Urothelium cell line (cell line): ENCODE measurements around the gene PYCR2.
"Not testable (repeated sequence)": the region's sequence is repeated elsewhere in the genome, so short reads cannot be mapped to it uniquely, and the experiment has no call there.

ENCODE experiments used
- DNase-seq: peaks from one replicate; pipeline ENCODE4 v3.0.0; 2011; ENCODE audit warnings: low spot score, mixed read lengths
- FAIRE-seq: peaks from 2 replicates; lab custom pipeline; 2011; peaks lifted over from hg19 to GRCh38; lab: Jason Lieb, UNC

The PYCR2 gene

GRCh38 chr1:225923692-225924555 lies at the start of gene PYCR2:
TSS of gene PYCR2 (minus strand) at chr1:225924250. CDS start at chr1:225924110, 140 bp downstream.
- FAIRE-seq (peak; percentile 20), DNase-seq (peak; percentile 99)

- FAIRE-seq (no peak), DNase-seq (no peak)
These were observed 49.1 kb upstream of the PYCR2 start for GRCh38 chr1:225973158-225973557.

- FAIRE-seq, result no peak
- DNase-seq, result no peak
These were observed 48.5 kb upstream of the PYCR2 start for GRCh38 chr1:225972344-225973152.

- DNase-seq, FAIRE-seq: not testable (repeated sequence)
These were observed 46.6 kb upstream of the PYCR2 start for GRCh38 chr1:225970592-225971157.

- DNase-seq, FAIRE-seq: not testable (repeated sequence)
These were observed 45.7 kb upstream of the PYCR2 start for GRCh38 chr1:225969751-225970150.

GRCh38 chr1:225965231-225965630 lies 41.2 kb upstream of the PYCR2 start:
- DNase-seq (no peak), FAIRE-seq (no peak)

GRCh38 chr1:225963735-225964530 lies 39.9 kb upstream of the PYCR2 start:
- DNase-seq (no peak), FAIRE-seq (no peak)

GRCh38 chr1:225962440-225962975 lies 38.5 kb upstream of the PYCR2 start:
- no peak for FAIRE-seq
- no peak for DNase-seq

GRCh38 chr1:225961659-225962439 lies 37.8 kb upstream of the PYCR2 start:
- FAIRE-seq, result no peak
- no peak for DNase-seq

- DNase-seq (no peak), FAIRE-seq (no peak)
These were observed 34.0 kb upstream of the PYCR2 start for GRCh38 chr1:225958041-225958440.

GRCh38 chr1:225954753-225955152 lies 30.7 kb upstream of the PYCR2 start:
- no peak for FAIRE-seq
- no peak for DNase-seq

- DNase-seq, result no peak
- no peak for FAIRE-seq
These were observed 29.3 kb upstream of the PYCR2 start for GRCh38 chr1:225953315-225953714.

- DNase-seq (no peak), FAIRE-seq (no peak)
These were observed 27.0 kb upstream of the PYCR2 start for GRCh38 chr1:225950905-225951497.

GRCh38 chr1:225949041-225949440 lies 25.0 kb upstream of the PYCR2 start:
- no peak for FAIRE-seq

GRCh38 chr1:225946803-225947202 lies 22.8 kb upstream of the PYCR2 start:
- DNase-seq (no peak), FAIRE-seq (no peak)

More at GRCh38 chr1:225949041-225949440, 25.0 kb upstream of the PYCR2 start:
- DNase-seq, result no peak

- DNase-seq (no peak), FAIRE-seq (no peak)
These were observed 22.1 kb upstream of the PYCR2 start for GRCh38 chr1:225946082-225946620.

GRCh38 chr1:225945564-225945963 lies 21.5 kb upstream of the PYCR2 start:
- no peak for DNase-seq
- no peak for FAIRE-seq

GRCh38 chr1:225944951-225945350 lies 20.9 kb upstream of the PYCR2 start:
- DNase-seq (no peak), FAIRE-seq (no peak)

- DNase-seq (no peak), FAIRE-seq (no peak)
These were observed 20.3 kb upstream of the PYCR2 start for GRCh38 chr1:225944387-225944786.
